ENCODE results near the gene NEMP2. TPM values are rescaled to one million over a fixed set of nuclear protein-coding genes. Genes with fewer than 3 reads are reported as not detected.

The NEMP2 gene
- total and polyA plus RNA-seq, 2 of the 4 experiments (the other 2 are of a cell fraction), result 1.1 to 1.3 TPM

DNA sequence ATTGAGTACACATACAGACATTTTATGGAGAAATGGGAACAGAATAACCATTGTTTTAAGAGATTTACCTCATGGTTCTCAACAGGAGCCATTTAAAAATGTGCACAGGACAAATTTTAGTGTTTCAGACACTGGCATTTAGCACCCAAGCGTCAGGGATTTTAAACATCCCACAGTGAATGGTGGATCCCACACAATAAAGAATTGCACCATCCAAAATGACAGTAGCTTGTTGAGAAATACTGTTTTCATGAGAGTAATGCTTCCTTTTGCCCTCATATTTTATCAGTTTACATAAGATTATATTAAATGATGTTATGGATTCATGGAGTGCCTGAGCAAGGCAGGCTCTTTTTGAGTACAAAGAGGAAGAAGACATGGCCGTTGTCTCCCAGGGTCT lies 72.3 kb downstream of the NEMP2 start:
- H2BK120ac ChIP-seq (ENCODE audit: low read depth, low read length), result no peak overlapping the region
- no peak overlapping the region for H3K18ac ChIP-seq (ENCODE audit: low read depth, low read length)
- intact Hi-C loops (cut with micrococcal nuclease) (no loop called here), in situ Hi-C loops (cut with MboI; ENCODE audit: low sequenced_read_pairs) (no loop called here), dilution Hi-C loops (cut with HindIII; ENCODE audit: low sequenced_read_pairs, unreplicated experiment) (no loop called here)
- no CpG with 5 or more reads among the region's 2 CpGs for WGBS, 2 experiments (ENCODE audit: extremely low coverage in 2 of 2, insufficient read length in 1 of 2)
- POLR2A ChIA-PET (ENCODE audit: unreplicated experiment), result no interaction called here
- H2AFZ ChIP-seq (replicated peaks; ENCODE audit: low read length, poor library complexity), result no peak overlapping the region
- H4K20me1 ChIP-seq (ENCODE audit: insufficient read depth, low read length), result no peaks in the 10 kb centered on the region
- H3K9me1 ChIP-seq (ENCODE audit: insufficient read depth, low read length), result peaks cover 3% of the 10 kb centered on the region; the same call in 1 of the 2 replicates
- no peak overlapping the region for H3K56ac ChIP-seq (ENCODE audit: extremely low read depth, insufficient read depth, low read length)
- no peaks in the 10 kb centered on the region for H3K36me3 ChIP-seq (ENCODE audit: control insufficient read depth, insufficient read depth, low read length)
- H2AK5ac ChIP-seq (ENCODE audit: low read depth, low read length), result no peak overlapping the region
- H3K4me3 ChIP-seq (ENCODE audit: insufficient read depth, low read depth, low read length), result no peak overlapping the region
- ATAC-seq (ENCODE audit: low read depth) (no peak), DNase-seq (no peak)
- BruUV-seq (replicated peaks), result no TSS peak
- H4K8ac ChIP-seq (ENCODE audit: low read depth in 2 of 2, low read length in 2 of 2), result no peak overlapping the region
- no peak overlapping the region for H2BK20ac ChIP-seq (ENCODE audit: low read depth, low read length)
- no peak overlapping the region for H2BK15ac ChIP-seq (ENCODE audit: low read depth, low read length)
- no peaks in the 10 kb centered on the region for H3K27me3 ChIP-seq (ENCODE audit: control insufficient read depth, insufficient read depth, low read length)
- CTCF ChIA-PET, result no interaction called here
- no peaks in the 10 kb centered on the region for H3K9me3 ChIP-seq (ENCODE audit: control insufficient read depth, insufficient read depth, low read length)
- H2AK9ac ChIP-seq (replicated peaks; ENCODE audit: low read depth, low read length, poor library complexity), result no peak overlapping the region
- H3K79me1 ChIP-seq (ENCODE audit: low read depth in 1 of 2, low read length in 2 of 2), result no peaks in the 10 kb centered on the region
- TF ChIP-seq BHLHE40 (IDR thresholded peaks at IDR 0.05; ENCODE audit: low read depth, low read length), result no peak
- TF ChIP-seq, protein P1, sequence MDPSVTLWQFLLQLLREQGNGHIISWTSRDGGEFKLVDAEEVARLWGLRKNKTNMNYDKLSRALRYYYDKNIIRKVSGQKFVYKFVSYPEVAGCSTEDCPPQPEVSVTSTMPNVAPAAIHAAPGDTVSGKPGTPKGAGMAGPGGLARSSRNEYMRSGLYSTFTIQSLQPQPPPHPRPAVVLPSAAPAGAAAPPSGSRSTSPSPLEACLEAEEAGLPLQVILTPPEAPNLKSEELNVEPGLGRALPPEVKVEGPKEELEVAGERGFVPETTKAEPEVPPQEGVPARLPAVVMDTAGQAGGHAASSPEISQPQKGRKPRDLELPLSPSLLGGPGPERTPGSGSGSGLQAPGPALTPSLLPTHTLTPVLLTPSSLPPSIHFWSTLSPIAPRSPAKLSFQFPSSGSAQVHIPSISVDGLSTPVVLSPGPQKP (IDR thresholded peaks at IDR 0.05; ENCODE audit: borderline replicate concordance, low read depth, low read length), result no peak
- no peak for TF ChIP-seq MAZ (IDR thresholded peaks at IDR 0.05; ENCODE audit: borderline replicate concordance, low read depth, low read length)
- no peak for TF ChIP-seq RAD21 (IDR thresholded peaks at IDR 0.05; ENCODE audit: low read length)
- TF ChIP-seq FOS (IDR thresholded peaks at IDR 0.05; ENCODE audit: low read depth, low read length), result no peak
- TF ChIP-seq, protein P2, sequence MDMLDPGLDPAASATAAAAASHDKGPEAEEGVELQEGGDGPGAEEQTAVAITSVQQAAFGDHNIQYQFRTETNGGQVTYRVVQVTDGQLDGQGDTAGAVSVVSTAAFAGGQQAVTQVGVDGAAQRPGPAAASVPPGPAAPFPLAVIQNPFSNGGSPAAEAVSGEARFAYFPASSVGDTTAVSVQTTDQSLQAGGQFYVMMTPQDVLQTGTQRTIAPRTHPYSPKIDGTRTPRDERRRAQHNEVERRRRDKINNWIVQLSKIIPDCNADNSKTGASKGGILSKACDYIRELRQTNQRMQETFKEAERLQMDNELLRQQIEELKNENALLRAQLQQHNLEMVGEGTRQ (IDR thresholded peaks at IDR 0.05; ENCODE audit: low read depth, low read length), result no peak
- no peak for TF ChIP-seq SMC3 (IDR thresholded peaks at IDR 0.05; ENCODE audit: low read depth, low read length)
- TF ChIP-seq RCOR1 (IDR thresholded peaks at IDR 0.05; ENCODE audit: insufficient replicate concordance, low read length), result no peak
- TF ChIP-seq CEBPB (IDR thresholded peaks at IDR 0.05; ENCODE audit: low read depth, low read length), result no peak
- no peak for TF ChIP-seq MAFK (IDR thresholded peaks at IDR 0.05; ENCODE audit: low read depth, low read length)
- TF ChIP-seq POLR2A (IDR thresholded peaks at IDR 0.05; ENCODE audit: low read depth, low read length), result no peak
- TF ChIP-seq, protein P3, sequence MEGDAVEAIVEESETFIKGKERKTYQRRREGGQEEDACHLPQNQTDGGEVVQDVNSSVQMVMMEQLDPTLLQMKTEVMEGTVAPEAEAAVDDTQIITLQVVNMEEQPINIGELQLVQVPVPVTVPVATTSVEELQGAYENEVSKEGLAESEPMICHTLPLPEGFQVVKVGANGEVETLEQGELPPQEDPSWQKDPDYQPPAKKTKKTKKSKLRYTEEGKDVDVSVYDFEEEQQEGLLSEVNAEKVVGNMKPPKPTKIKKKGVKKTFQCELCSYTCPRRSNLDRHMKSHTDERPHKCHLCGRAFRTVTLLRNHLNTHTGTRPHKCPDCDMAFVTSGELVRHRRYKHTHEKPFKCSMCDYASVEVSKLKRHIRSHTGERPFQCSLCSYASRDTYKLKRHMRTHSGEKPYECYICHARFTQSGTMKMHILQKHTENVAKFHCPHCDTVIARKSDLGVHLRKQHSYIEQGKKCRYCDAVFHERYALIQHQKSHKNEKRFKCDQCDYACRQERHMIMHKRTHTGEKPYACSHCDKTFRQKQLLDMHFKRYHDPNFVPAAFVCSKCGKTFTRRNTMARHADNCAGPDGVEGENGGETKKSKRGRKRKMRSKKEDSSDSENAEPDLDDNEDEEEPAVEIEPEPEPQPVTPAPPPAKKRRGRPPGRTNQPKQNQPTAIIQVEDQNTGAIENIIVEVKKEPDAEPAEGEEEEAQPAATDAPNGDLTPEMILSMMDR (conservative IDR thresholded peaks at IDR 0.05; ENCODE audit: low read depth, low read length), result no peak
- no peak for TF ChIP-seq RFX5 (IDR thresholded peaks at IDR 0.05; ENCODE audit: low read depth, low read length)
- no peak for TF ChIP-seq NFE2L2 (IDR thresholded peaks at IDR 0.05; ENCODE audit: low read depth, low read length)
- TF ChIP-seq CHD1 (IDR thresholded peaks at IDR 0.05; ENCODE audit: low read depth, low read length), result no peak
- TF ChIP-seq MXI1 (IDR thresholded peaks at IDR 0.05; ENCODE audit: borderline replicate concordance, low read depth, low read length), result no peak
- H4K5ac ChIP-seq (ENCODE audit: low read depth, low read length), result no peak overlapping the region
- H2BK5ac ChIP-seq (ENCODE audit: low read depth, low read length, poor library complexity, severe bottlenecking), result no peak overlapping the region
- no peak overlapping the region for H3K9ac ChIP-seq (ENCODE audit: low read depth, low read length)
- no peak overlapping the region for H3K14ac ChIP-seq (replicated peaks; ENCODE audit: low read depth, low read length)
- peaks cover 2% of the 10 kb centered on the region; the same call in 1 of the 2 replicates for H3K4me1 ChIP-seq (ENCODE audit: control insufficient read depth, insufficient read depth, low read length)
- no peak overlapping the region for H3K27ac ChIP-seq (ENCODE audit: insufficient read depth, low read length)
- H3K23ac ChIP-seq (ENCODE audit: low read depth, low read length), result no peak overlapping the region
- H4K91ac ChIP-seq (ENCODE audit: insufficient read depth, low read depth, low read length), result no peak overlapping the region
- no peak overlapping the region for H3K4me2 ChIP-seq (ENCODE audit: low read depth, low read length)
- no peak overlapping the region for H3K4ac ChIP-seq (ENCODE audit: low read depth, low read length)
